ENCODE measurements around the gene MEIS1.
"Not testable (repeated sequence)": the region's sequence is repeated elsewhere in the genome, so short reads cannot be mapped to it uniquely, and the experiment has no call there.

Gene MEIS1

GRCh38 chr2:66434679-66435548, at the start of gene MEIS1:
Gene MEIS1 (plus strand): TSS chr2:66435125. CDS start chr2:66435857, 732 bp downstream.
- DNase-seq (ENCODE audit: low spot score), result peak; percentile 84

GRCh38 chr2:66387016-66387753, 47.7 kb upstream of the MEIS1 start:
- no peak for DNase-seq (ENCODE audit: low spot score)

- no peak for DNase-seq (ENCODE audit: low spot score)
Measured at GRCh38 chr2:66389651-66390131, 45.2 kb upstream of the MEIS1 start.

- no peak for DNase-seq (ENCODE audit: low spot score)
Measured at GRCh38 chr2:66390152-66390551, 44.8 kb upstream of the MEIS1 start.

- DNase-seq (ENCODE audit: low spot score), result no peak
Measured at GRCh38 chr2:66390811-66391210, 44.1 kb upstream of the MEIS1 start.

- DNase-seq (ENCODE audit: low spot score), result not testable (repeated sequence)
Measured at GRCh38 chr2:66391240-66391639, 43.7 kb upstream of the MEIS1 start.

GRCh38 chr2:66405473-66405872, 29.5 kb upstream of the MEIS1 start:
- DNase-seq (ENCODE audit: low spot score), result no peak

- DNase-seq (ENCODE audit: low spot score), result peak; percentile 30
Measured at GRCh38 chr2:66408905-66409304, 26.0 kb upstream of the MEIS1 start.

GRCh38 chr2:66412874-66413273, 22.1 kb upstream of the MEIS1 start:
- no peak for DNase-seq (ENCODE audit: low spot score)

GRCh38 chr2:66414896-66415295, 20.0 kb upstream of the MEIS1 start:
- DNase-seq (ENCODE audit: low spot score), result no peak

- DNase-seq (ENCODE audit: low spot score), result no peak
Measured at GRCh38 chr2:66418381-66418780, 16.5 kb upstream of the MEIS1 start.

GRCh38 chr2:66421612-66422011, 13.3 kb upstream of the MEIS1 start:
- DNase-seq (ENCODE audit: low spot score), result no peak

- no peak for DNase-seq (ENCODE audit: low spot score)
Measured at GRCh38 chr2:66423391-66424124, 11.4 kb upstream of the MEIS1 start.

- no peak for DNase-seq (ENCODE audit: low spot score)
Measured at GRCh38 chr2:66426244-66427111, 8.4 kb upstream of the MEIS1 start.

GRCh38 chr2:66427300-66427699, 7.6 kb upstream of the MEIS1 start:
- no peak for DNase-seq (ENCODE audit: low spot score)

- DNase-seq (ENCODE audit: low spot score), result peak; percentile 62
Measured at GRCh38 chr2:66428986-66429612, 5.8 kb upstream of the MEIS1 start.

- DNase-seq (ENCODE audit: low spot score), result no peak
Measured at GRCh38 chr2:66429693-66430504, 5.0 kb upstream of the MEIS1 start.

- DNase-seq (ENCODE audit: low spot score), result no peak
Measured at GRCh38 chr2:66430505-66431273, 4.2 kb upstream of the MEIS1 start.

GRCh38 chr2:66431274-66431642, 3.7 kb upstream of the MEIS1 start:
- no peak for DNase-seq (ENCODE audit: low spot score)

All from kidney capillary endothelial cell (primary cell).